ENCODE results near the gene NDUFS3.
"Not testable (repeated sequence)": the region's sequence is repeated elsewhere in the genome, so short reads cannot be mapped to it uniquely, and the experiment has no call there.

Gene NDUFS3

GRCh38 chr11:47551086-47551485, 27.8 kb upstream of the NDUFS3 start:
- no peak overlapping the region for H3K4me3 ChIP-seq (ENCODE audit: low read depth, low read length)
- TF ChIP-seq, protein P1, sequence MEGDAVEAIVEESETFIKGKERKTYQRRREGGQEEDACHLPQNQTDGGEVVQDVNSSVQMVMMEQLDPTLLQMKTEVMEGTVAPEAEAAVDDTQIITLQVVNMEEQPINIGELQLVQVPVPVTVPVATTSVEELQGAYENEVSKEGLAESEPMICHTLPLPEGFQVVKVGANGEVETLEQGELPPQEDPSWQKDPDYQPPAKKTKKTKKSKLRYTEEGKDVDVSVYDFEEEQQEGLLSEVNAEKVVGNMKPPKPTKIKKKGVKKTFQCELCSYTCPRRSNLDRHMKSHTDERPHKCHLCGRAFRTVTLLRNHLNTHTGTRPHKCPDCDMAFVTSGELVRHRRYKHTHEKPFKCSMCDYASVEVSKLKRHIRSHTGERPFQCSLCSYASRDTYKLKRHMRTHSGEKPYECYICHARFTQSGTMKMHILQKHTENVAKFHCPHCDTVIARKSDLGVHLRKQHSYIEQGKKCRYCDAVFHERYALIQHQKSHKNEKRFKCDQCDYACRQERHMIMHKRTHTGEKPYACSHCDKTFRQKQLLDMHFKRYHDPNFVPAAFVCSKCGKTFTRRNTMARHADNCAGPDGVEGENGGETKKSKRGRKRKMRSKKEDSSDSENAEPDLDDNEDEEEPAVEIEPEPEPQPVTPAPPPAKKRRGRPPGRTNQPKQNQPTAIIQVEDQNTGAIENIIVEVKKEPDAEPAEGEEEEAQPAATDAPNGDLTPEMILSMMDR (IDR thresholded peaks at IDR 0.05; ENCODE audit: borderline replicate concordance, insufficient read depth, low read depth, low read length): peak; percentile 47; the same call in 1 of the 2 replicates

GRCh38 chr11:47552056-47552565, 26.8 kb upstream of the NDUFS3 start:
- TF ChIP-seq, protein P1 (IDR thresholded peaks at IDR 0.05; ENCODE audit: borderline replicate concordance, insufficient read depth, low read depth, low read length): no peak

GRCh38 chr11:47552566-47553405, 26.1 kb upstream of the NDUFS3 start, which contains the start of gene CELF1:
Gene CELF1, minus strand, starts transcription at chr11:47553132. Its CDS starts 53,609 bp downstream, at chr11:47499523.
- peak within 1 kb of the TSS; percentile 96 for H3K4me3 ChIP-seq (ENCODE audit: low read depth, low read length)
- TF ChIP-seq, protein P1 (IDR thresholded peaks at IDR 0.05; ENCODE audit: borderline replicate concordance, insufficient read depth, low read depth, low read length): peak; percentile 95

More at GRCh38 chr11:47552056-47552565, 26.8 kb upstream of the NDUFS3 start:
- H3K4me3 ChIP-seq (ENCODE audit: low read depth, low read length): peak overlapping the region; percentile 96

DNA sequence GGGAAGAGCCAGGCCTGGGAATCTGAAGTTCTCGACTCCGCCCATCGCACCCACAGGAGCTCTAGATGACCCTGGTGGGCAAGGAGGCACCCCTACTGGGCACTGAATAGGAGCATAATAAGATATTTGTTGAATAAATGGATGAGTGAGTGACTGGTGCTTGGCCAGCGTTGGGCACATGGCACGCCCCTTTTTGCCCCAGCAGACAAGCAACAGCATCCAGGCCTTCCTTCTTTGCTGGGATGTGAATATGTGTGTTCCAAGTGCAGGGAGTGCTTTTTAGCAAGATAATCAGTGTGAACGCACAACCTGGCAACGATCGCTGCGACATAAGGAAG, 25.5 kb upstream of the NDUFS3 start:
- TF ChIP-seq, protein P1 (IDR thresholded peaks at IDR 0.05; ENCODE audit: borderline replicate concordance, insufficient read depth, low read depth, low read length): no peak
- peak overlapping the region; percentile 26 for H3K4me3 ChIP-seq (ENCODE audit: low read depth, low read length)

DNA sequence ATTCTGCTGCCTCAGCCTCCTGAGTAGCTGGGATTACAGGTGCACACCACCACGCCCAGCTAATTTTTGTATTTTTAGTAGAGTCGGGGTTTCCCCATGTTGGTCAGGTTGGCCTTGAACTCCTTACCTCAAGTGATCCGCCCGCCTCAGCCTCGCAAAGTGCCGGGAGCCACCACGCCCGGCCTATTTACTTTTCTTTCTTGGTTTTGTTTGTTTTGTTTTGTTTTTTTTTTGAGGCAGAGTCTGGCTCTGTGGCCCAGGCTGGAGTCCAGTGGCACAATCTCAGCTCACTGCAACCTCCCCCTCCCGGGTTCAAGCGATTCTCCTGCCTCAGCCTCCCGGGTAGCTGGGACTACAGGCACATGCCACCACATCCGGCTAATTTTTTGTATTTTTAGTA, 21.9 kb upstream of the NDUFS3 start:
- not testable (repeated sequence) for H3K4me3 ChIP-seq (ENCODE audit: low read depth, low read length)

DNA sequence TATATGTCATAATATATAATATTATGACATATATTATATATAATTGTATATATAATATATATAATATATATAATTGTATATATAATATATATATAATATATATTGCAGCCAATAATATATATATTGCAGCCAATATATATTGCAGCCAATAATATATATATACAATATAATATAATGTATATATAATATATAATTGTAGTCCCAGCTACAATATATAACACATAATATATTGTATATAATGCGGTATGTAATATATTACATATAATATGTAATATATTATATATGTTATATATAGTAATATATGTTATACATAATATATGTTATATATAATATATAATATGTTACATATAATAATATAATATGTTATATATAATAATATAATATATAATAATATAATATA, 20.2 kb upstream of the NDUFS3 start:
- no peak overlapping the region for H3K4me3 ChIP-seq (ENCODE audit: low read depth, low read length)
- TF ChIP-seq, protein P1 (IDR thresholded peaks at IDR 0.05; ENCODE audit: borderline replicate concordance, insufficient read depth, low read depth, low read length): no peak

DNA sequence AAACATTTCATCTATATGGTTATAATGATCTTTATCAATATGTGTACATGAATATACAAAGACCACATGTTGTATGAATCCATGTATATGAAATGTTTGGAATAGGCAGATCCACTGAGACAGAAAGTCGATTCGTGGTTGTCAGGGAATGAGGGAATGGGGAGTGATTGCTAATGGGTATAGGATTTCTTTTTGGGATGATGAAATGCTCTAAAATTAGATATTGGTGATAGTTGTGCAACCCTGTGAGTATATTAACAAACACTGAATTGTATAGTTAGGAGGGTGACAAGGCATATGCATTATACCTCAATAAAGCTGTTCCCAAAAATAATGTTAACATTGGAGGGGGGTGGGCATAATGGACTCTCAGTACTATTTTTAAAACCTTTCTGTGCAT, 18.4 kb upstream of the NDUFS3 start:
- TF ChIP-seq, protein P1 (IDR thresholded peaks at IDR 0.05; ENCODE audit: borderline replicate concordance, insufficient read depth, low read depth, low read length): no peak
- no peak overlapping the region for H3K4me3 ChIP-seq (ENCODE audit: low read depth, low read length)

DNA sequence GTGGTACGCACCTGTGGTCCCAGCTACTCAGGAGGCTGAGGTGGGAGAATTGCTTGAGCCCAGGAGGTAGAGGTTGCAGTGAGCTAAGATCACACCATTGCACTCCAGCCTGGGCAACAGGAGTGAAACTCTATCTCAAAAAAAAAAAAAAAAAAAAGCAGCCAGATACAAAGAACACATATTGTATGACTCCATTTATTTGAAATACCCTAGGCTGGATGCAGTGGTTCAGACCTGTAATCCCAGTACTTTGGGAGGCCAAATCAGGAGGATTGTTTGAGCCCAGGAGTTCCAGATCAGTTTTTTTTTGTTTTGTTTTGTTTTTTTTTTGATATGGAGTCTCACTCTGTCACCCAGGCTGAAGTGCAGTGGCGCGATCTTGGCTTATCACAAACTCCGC, 16.5 kb upstream of the NDUFS3 start:
- not testable (repeated sequence) for H3K4me3 ChIP-seq (ENCODE audit: low read depth, low read length)

DNA sequence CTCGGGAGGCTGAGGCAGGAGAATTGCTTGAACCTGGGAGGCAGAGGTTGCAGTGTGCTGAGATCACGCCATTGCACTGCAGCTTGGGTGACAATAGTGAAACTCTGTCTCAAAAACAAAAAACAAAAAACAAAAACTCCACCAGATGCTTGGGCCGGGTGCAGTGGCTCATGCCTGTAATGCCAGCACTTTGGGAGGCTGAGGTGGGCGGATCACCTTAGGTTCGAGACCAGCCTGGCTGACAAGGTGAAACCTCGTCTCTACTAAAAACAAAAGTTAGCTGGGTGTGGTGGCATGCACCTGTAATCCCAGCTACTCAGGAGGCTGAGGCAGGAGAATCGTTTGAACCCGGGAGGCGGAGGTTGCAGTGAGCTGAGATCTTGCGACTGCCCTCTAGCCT, 14.5 kb upstream of the NDUFS3 start:
- not testable (repeated sequence) for H3K4me3 ChIP-seq (ENCODE audit: low read depth, low read length)

Data from GM12875 (cell line).